Colonic mucosa (tissue), 4 donors: Measurements from ENCODE around the gene DUT. TPM values are rescaled to one million over a fixed set of nuclear protein-coding genes. Genes with fewer than 3 reads are reported as not detected.

Source experiments
- DNase-seq: peaks from one replicate; pipeline ENCODE4 v3.0.0-alpha.2; 2020
- H3K27ac ChIP-seq: fragments of 200-600 bp; one replicate; pipeline ENCODE4 v1.8.0; 2021
- H3K27me3 ChIP-seq: fragments of 200-600 bp; one replicate; pipeline ENCODE4 v1.8.0; 2021
- H3K36me3 ChIP-seq: fragments of 200-600 bp; one replicate; pipeline ENCODE4 v1.8.0; 2021
- H3K4me1 ChIP-seq: fragments of 200-600 bp; one replicate; pipeline ENCODE4 v1.8.0; 2021; ENCODE audit warnings: mild to moderate bottlenecking
- H3K4me3 ChIP-seq: fragments of 200-600 bp; one replicate; pipeline ENCODE4 v1.8.0; 2021
- H3K9ac ChIP-seq, 2 donors: one replicate each; pipeline ENCODE4 v1.7.0; 2013; ENCODE audit warnings: control low read depth in 2 of 2, low read depth in 2 of 2, low read length in 2 of 2
- H3K9me3 ChIP-seq: fragments of 200-600 bp; one replicate; pipeline ENCODE4 v1.8.0; 2021
- intact Hi-C: fragments of 100-400 bp; cut with DNase I; formaldehyde crosslinking; loops from one replicate; pipeline ENCODE4 v1.14.1; 2022
- total RNA-seq, 2 donors: library from RNA; stranded (reverse); fragmentation: NEBNext Ultra II Directional in 1 of 2; extraction: Animal tissue kit (Norgen Biotek cat#: 25700) in 1 of 2; gene quantifications; one replicate each; pipeline ENCODE4 v1.2.1, GENCODE V29; 2021
- TF ChIP-seq, protein P1 (sequence below): fragments of 200-600 bp; IDR thresholded peaks from one replicate; pipeline ENCODE4 v1.8.0; 2022; ENCODE audit warnings: antibody characterized with exemption, mild to moderate bottlenecking
- donor health status: healthy.
- donor health status: DM: no; HTN: no; CAD: no.
- donor health status: DM: no; HTN: no; CAD: no.

The DUT gene
- total RNA-seq, 2 donors from 2014 or later: 69.2 to 153 TPM

DNA sequence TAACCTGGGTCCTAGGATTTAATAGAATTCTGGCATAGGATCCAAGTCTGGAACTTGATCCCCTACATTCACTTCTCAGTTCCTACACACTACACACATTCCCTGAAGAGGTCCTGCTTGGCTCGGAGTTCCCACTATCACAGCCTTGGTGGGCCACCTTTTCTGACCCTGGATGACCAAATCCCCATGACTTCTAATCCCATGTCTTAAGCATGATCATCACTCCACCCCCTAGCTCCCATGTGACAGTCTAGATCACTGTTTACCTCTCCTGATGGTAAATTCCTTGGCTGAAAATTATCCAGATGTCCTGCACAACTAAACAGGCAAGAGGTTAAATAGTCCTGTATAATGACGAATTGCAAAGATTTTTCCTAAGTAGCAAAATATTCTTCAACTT is 40.3 kb downstream of the DUT start:
- Histone ChIP-seq H3K9me3 (no peaks in the 10 kb centered on the region), H3K27ac (no peak overlapping the region), H3K27me3 (no peaks in the 10 kb centered on the region), H3K4me3 (no peak overlapping the region), H3K9ac (no peak overlapping the region), H3K4me1 (no peaks in the 10 kb centered on the region), H3K36me3 (no peaks in the 10 kb centered on the region)
- intact Hi-C loops: no loop called here
- no peak for DNase-seq
- TF ChIP-seq, protein P1, sequence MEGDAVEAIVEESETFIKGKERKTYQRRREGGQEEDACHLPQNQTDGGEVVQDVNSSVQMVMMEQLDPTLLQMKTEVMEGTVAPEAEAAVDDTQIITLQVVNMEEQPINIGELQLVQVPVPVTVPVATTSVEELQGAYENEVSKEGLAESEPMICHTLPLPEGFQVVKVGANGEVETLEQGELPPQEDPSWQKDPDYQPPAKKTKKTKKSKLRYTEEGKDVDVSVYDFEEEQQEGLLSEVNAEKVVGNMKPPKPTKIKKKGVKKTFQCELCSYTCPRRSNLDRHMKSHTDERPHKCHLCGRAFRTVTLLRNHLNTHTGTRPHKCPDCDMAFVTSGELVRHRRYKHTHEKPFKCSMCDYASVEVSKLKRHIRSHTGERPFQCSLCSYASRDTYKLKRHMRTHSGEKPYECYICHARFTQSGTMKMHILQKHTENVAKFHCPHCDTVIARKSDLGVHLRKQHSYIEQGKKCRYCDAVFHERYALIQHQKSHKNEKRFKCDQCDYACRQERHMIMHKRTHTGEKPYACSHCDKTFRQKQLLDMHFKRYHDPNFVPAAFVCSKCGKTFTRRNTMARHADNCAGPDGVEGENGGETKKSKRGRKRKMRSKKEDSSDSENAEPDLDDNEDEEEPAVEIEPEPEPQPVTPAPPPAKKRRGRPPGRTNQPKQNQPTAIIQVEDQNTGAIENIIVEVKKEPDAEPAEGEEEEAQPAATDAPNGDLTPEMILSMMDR: no peak

DNA sequence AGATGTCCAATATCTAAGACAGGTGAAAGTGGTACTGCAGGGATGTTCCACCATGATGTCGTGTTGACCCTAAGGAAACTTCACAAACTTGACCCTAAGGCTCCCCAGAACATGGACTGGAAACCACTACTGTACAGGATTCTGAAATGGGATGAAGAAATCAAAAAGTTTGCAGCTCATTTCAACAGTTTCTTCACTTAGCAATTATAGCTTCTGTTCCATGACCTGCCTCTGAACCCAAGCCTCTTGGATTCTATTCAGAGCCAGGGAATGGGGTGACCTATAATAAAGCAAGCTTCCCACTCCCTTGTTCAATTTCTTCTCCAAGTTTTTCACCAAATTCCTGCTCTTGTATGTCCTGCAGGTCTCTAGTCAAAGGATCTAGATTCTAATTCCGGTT is 40.7 kb downstream of the DUT start:
- intact Hi-C loops: no loop called here
- H3K27ac ChIP-seq: no peak overlapping the region
- no peak for DNase-seq
- no peaks in the 10 kb centered on the region for H3K27me3 ChIP-seq
- no peaks in the 10 kb centered on the region for H3K36me3 ChIP-seq
- H3K4me3 ChIP-seq: no peak overlapping the region
- TF ChIP-seq, protein P1: no peak
- H3K9ac ChIP-seq: no peak overlapping the region
- no peaks in the 10 kb centered on the region for H3K9me3 ChIP-seq
- H3K4me1 ChIP-seq: no peaks in the 10 kb centered on the region

DNA sequence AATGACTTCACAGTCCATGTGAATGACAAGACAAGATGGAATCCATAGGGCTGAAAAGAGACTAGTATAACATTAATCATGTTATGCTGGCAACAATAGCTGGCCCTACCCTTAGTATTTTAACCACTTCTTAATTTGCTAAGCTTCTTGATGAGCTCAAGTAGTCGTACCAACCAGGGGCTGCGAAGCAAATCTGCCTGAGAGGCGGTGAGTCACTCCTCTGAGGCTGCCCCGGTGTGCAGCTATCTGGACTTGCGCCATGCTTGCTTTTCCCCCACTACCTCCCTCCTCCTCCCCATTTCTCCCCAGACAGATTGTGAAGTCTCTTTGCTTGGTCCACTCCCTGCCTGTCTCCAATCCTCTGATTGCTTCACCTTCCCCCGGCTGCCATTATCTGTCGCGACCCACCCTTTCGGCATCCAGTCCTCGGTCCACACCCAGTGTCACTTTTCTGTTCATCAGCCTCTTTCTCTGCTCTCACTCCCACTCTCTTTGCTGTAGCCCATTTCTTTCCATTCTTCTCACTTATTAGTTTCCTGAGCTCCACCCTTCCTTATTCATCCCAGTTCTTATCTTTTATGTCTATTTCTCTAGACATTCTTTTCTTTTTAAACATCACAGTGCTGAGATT is 42.7 kb downstream of the DUT start:
- H3K27me3 ChIP-seq: no peaks in the 10 kb centered on the region
- intact Hi-C loops: no loop called here
- no peak overlapping the region for H3K27ac ChIP-seq
- H3K9me3 ChIP-seq: no peaks in the 10 kb centered on the region
- H3K4me1 ChIP-seq: no peaks in the 10 kb centered on the region
- H3K4me3 ChIP-seq: no peak overlapping the region
- DNase-seq: no peak
- TF ChIP-seq, protein P1: no peak
- H3K9ac ChIP-seq: no peak overlapping the region
- H3K36me3 ChIP-seq: no peaks in the 10 kb centered on the region

DNA sequence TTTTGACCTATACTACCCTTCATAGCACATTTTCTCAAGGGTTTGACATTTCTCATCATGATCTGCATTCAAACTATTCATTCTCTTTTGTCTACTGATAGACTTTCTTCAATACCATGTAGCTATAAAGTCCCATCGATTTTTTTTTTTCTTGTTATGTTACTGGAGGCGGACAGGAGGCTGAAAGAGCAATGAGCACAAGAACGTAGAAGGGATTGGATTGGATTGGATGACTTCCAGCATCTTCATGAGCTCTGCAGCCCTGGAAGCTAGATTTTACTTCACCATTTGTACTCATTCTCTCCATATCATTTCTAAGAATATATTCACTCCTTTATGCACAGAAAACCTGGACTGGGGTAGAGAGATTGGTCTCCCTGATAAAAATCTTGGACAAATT is 43.2 kb downstream of the DUT start:
- TF ChIP-seq, protein P1: no peak
- DNase-seq: no peak
- H3K27me3 ChIP-seq: no peaks in the 10 kb centered on the region
- no peak overlapping the region for H3K9ac ChIP-seq
- H3K27ac ChIP-seq: no peak overlapping the region
- H3K36me3 ChIP-seq: no peaks in the 10 kb centered on the region
- H3K4me3 ChIP-seq: no peak overlapping the region
- H3K4me1 ChIP-seq: no peaks in the 10 kb centered on the region
- intact Hi-C loops: no loop called here
- H3K9me3 ChIP-seq: no peaks in the 10 kb centered on the region

DNA sequence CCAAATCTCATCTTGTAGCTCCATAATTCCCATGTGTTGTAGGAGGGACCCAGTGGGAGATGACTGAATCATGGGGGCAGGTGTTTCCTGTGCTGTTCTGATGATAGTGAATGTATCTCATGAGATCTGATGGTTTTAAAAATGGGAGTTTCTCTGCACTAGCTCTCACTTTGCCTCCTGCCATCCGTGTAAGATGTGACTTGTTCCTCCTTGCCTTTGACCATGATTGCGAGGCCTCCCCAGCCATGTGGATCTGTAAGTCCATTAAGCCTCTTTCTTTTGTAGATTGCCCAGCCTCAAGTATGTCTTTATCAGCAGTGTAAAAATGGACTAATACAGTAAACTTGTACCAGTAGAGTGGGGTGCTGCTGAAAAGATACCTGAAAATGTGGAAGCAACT is 44.5 kb downstream of the DUT start:
- H3K27me3 ChIP-seq: no peaks in the 10 kb centered on the region
- no peak overlapping the region for H3K27ac ChIP-seq
- TF ChIP-seq, protein P1: no peak
- H3K4me1 ChIP-seq: no peaks in the 10 kb centered on the region
- no peak for DNase-seq
- H3K9me3 ChIP-seq: no peaks in the 10 kb centered on the region
- H3K4me3 ChIP-seq: no peak overlapping the region
- no peaks in the 10 kb centered on the region for H3K36me3 ChIP-seq
- intact Hi-C loops: no loop called here
- H3K9ac ChIP-seq: no peak overlapping the region
